ENCODE measurements around the gene KCNJ10.
"Not testable (repeated sequence)": the region's sequence is repeated elsewhere in the genome, so short reads cannot be mapped to it uniquely, and the experiment has no call there.

The KCNJ10 gene

DNA sequence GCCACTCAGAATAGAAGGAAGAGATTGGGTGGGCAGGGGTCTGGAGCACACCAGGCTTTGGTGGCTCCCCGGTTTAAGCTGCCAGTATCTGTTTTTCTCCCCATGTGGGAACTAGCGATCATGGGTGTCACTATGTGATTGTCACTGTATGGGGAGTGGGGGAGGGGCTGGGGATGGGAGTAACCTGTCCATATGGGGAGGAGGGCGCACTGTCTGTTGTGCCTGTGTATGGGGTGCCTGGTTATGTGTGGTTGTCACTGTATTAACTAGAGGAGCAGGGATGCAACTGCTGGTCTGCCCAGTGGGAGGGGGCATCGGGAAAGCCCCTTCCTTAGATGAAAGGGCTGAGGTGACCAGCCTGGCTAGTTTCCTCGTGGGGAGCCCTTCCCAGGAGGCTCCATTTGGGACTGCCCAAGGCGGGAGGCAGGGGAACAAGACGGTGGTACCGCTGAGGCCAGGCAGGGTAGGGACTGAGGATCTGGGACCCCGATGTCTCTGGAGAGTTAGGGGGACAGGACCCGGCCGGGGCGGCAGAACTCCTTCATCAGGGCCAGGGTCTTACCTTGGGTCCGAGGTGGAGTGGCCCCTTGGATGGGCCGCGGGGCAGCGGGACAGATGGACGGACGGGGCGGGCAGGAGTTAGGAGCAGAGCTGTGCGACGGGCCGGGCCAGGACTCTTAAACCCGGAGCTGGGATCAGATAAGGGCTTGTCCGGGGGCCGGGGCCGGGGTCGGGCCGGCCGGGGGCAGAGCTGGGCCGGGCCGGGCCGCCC lies at the start of gene KCNJ10:
Gene KCNJ10 (minus strand): TSS at position 701 of the 772 bp plus-strand sequence. CDS start 27,628 bp downstream, outside the sequence.
- Mint-ChIP-seq H3K27ac (no peak within 1 kb of the TSS), H3K9me3 (no peaks in the 10 kb centered on the region), H3K4me1 (peaks cover 25% of the 10 kb centered on the region), H3K4me3 (peak within 1 kb of the TSS; percentile 74), H3K36me3 (no peaks in the 10 kb centered on the region)
- no peak for DNase-seq (ENCODE audit: low spot score in 2 of 2)
- ATAC-seq: no peak

DNA sequence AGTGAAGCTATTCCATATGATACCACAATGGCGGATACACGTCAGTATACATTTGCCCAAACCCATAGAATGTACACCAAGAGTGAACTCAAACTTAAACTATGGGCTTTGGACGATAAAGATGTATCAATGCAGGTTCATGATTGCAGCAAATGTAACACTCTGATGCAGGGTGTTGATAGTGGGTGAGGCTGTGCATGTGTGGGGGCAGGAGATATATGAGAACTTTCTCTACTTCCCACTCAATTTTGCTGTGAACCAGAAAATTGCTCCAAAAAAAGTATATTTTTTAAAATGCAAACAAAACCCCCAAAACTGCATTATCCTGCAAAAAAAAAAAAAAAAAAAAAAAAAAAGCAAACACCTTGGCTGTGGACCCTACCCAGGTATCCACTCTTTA lies 49.0 kb upstream of the KCNJ10 start:
- H3K4me1 Mint-ChIP-seq: no peaks in the 10 kb centered on the region
- DNase-seq (ENCODE audit: low spot score in 2 of 2) (no peak), ATAC-seq (no peak)
- H3K9me3 Mint-ChIP-seq: no peaks in the 10 kb centered on the region
- no peak overlapping the region for H3K4me3 Mint-ChIP-seq
- H3K27ac Mint-ChIP-seq: no peak overlapping the region
- H3K36me3 Mint-ChIP-seq: no peaks in the 10 kb centered on the region

- Mint-ChIP-seq H3K9me3 (no peaks in the 10 kb centered on the region), H3K4me3 (no peak overlapping the region), H3K4me1 (no peaks in the 10 kb centered on the region), H3K36me3 (no peaks in the 10 kb centered on the region), H3K27ac (no peak overlapping the region)
- no peak for DNase-seq (ENCODE audit: low spot score in 2 of 2)
- ATAC-seq: no peak
Observed at GRCh38 chr1:160117709-160118183, 47.8 kb upstream of the KCNJ10 start.

DNA sequence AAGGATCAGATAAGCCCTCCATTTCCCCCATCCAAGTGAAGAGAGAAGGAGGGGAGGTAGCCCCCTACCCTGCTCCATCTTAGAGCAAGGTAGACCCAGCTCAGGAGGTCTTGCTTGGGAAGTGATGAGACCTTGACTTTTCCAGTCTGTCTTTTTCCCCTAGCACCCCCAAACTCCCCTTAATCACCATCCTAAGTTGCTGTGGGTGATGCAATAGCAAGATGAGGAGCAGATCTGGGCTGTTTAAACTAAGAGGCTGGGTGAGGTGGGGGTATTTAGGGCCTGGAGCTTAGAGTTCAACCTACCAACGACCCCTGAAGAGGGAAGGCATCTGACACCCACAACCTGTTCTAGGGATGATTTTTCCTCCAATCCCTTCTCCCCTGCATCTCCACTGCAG lies 47.3 kb upstream of the KCNJ10 start:
- Mint-ChIP-seq H3K4me3 (no peak overlapping the region), H3K4me1 (no peaks in the 10 kb centered on the region), H3K9me3 (no peaks in the 10 kb centered on the region), H3K27ac (no peak overlapping the region), H3K36me3 (no peaks in the 10 kb centered on the region)
- ATAC-seq (no peak), DNase-seq (ENCODE audit: low spot score in 2 of 2) (no peak)

DNA sequence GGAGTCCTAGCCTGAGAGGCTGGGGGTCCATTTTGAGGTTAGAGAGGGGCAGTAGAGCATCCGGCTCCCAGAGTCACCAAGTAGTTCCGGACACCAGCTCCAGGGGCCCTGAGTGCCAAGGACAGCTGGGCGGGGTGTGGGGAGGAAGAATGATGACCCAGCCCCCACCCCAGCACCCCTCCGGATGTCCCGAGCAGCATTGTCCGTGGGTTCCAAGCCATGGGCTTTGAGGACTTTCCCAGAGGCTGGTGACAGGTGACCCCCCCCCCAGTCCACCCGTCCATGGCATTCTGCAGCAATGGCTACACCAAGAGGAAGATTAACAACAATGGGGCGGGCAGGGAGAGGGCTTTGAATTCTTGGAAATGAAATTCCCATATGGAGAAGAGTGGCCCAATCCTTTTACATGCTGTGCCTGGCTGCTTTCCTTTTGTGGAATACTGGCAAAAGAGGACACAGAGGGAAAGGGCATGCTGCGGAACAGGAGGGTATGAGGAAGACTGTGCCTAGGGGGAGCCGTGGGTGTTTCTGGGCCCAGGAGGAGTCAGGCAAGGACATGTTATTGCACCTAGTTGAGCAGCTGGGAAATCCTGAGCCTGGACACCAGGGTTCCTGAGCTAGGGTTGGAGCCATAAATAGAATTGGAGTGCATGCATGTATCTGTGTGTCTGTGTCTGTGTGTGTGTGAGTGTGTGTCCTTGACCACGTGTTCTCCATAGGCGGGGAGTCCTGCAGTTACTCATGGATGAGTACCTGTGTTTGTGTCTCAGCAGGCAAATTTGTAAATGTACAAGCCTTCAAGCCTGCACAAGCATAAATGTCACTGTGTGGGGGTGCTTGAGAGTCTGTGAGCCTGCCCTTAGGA lies 46.6 kb upstream of the KCNJ10 start:
- Mint-ChIP-seq H3K36me3 (no peaks in the 10 kb centered on the region), H3K27ac (no peak overlapping the region), H3K9me3 (no peaks in the 10 kb centered on the region), H3K4me3 (no peak overlapping the region), H3K4me1 (no peaks in the 10 kb centered on the region)
- ATAC-seq (no peak), DNase-seq (ENCODE audit: low spot score in 2 of 2) (no peak)

DNA sequence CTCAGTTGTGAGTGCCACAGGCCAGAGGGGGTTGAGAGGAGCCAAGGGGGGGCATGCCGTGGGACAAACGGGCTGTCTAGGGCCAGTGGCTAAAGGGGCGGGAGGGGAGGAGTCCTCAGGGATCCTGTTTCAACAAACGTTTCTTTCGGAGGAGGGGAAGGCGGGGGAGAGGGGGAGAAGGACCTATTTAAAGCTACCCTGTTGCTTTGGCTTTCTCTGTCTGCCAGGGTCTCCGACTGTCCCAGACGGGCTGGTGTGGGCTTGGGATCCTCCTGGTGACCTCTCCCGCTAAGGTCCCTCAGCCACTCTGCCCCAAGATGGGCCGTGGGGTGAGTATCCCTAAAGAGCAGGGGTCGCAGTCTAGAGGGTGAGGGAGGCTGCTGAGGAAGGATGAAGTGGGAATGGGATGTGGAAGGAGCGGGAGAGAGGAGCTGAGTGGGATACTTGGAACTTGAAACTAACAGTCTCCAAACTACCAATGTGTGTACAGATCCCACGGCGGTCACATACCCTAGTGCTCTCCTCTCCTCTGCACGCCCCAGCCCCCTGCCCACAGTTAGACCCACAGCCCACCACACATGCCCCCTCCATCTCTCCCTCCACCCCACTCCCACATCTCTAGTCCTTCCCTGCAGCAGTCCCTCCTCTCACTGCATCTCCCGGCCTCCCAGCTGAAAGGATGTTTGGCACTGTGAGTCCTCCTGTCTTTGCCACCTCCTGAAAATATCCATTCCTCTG lies 45.8 kb upstream of the KCNJ10 start, which contains the start of gene ATP1A2:
Gene ATP1A2 (plus strand): TSS at position 215 of the 738 bp plus-strand sequence. CDS start 103 bp downstream, at position 318.
- no peaks in the 10 kb centered on the region for H3K4me1 Mint-ChIP-seq
- H3K36me3 Mint-ChIP-seq: no peaks in the 10 kb centered on the region
- no peaks in the 10 kb centered on the region for H3K9me3 Mint-ChIP-seq
- H3K27ac Mint-ChIP-seq: no peak within 1 kb of the TSS
- no peak within 1 kb of the TSS for H3K4me3 Mint-ChIP-seq
- DNase-seq (ENCODE audit: low spot score in 2 of 2) (no peak), ATAC-seq (no peak)

- Mint-ChIP-seq H3K36me3 (no peaks in the 10 kb centered on the region), H3K9me3 (no peaks in the 10 kb centered on the region), H3K27ac (no peak overlapping the region), H3K4me3 (no peak overlapping the region), H3K4me1 (no peaks in the 10 kb centered on the region)
- DNase-seq (ENCODE audit: low spot score in 2 of 2) (no peak), ATAC-seq (no peak)
Observed at GRCh38 chr1:160114085-160114484, 44.1 kb upstream of the KCNJ10 start.

DNA sequence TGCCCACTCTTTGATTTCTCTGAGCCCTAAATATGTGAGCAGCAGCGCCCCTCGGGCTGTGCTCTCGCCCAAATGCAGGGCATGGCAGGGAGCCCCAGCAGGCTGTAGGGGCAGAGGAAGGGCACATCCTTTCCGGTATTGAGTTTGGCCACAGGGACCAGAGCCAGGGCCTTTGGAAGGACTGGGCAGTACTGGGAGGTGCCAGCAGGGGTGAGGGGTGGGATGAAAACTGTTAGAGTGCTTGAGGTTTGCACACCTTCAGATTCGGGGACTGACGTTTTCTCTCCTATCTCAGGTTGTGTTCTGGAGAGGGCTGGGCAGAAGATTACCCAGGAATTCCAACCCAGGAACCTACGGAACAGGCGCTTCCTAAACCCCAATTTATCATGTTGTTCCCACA lies 43.4 kb upstream of the KCNJ10 start:
- H3K27ac Mint-ChIP-seq: no peak overlapping the region
- H3K4me1 Mint-ChIP-seq: no peaks in the 10 kb centered on the region
- ATAC-seq: peak; percentile 6
- no peak overlapping the region for H3K4me3 Mint-ChIP-seq
- H3K36me3 Mint-ChIP-seq: no peaks in the 10 kb centered on the region
- no peak for DNase-seq (ENCODE audit: low spot score in 2 of 2)
- H3K9me3 Mint-ChIP-seq: no peaks in the 10 kb centered on the region

DNA sequence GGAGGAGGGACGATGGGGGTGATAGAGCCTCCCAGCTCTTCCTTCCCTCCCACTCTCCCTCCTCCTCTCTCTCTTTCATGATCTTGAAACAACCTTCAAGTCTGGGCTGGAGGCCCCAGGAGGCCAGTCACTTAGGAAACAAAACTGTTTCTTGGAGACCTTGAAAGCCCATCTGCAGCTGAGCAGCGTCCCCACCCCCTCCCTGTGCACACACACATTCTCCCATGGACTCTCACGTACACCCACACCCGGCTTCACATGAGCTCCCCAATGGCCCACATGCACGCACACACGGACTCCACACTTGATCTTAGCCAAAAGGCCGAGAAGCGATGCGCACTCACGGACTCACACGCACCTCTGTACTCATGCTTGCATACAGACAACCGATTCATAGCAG lies 42.4 kb upstream of the KCNJ10 start:
- no peak overlapping the region for H3K4me3 Mint-ChIP-seq
- no peaks in the 10 kb centered on the region for H3K36me3 Mint-ChIP-seq
- DNase-seq (ENCODE audit: low spot score in 2 of 2): no peak
- H3K4me1 Mint-ChIP-seq: no peaks in the 10 kb centered on the region
- no peak overlapping the region for H3K27ac Mint-ChIP-seq
- ATAC-seq: no peak
- H3K9me3 Mint-ChIP-seq: no peaks in the 10 kb centered on the region

DNA sequence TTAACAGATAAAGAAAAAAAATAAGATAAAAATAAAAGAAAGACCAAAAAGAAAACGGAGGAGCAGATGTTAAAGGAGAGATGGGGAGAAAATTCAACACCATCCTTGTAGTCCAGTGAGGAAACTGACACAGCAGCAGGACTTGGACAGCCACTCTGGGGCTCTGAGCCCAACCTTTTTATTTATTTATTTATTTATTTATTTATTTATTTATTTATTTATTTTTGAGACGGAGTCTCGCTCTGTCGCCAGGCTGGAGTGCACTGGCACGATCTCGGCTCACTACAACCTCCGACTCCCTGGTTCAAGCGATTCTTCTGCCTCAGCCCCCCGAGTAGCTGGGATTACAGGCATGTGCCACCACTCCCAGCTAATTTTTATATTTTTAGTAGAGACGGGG lies 41.5 kb upstream of the KCNJ10 start:
- ATAC-seq; H3K27ac Mint-ChIP-seq; H3K36me3 Mint-ChIP-seq; H3K4me3 Mint-ChIP-seq; DNase-seq (ENCODE audit: low spot score in 2 of 2); H3K4me1 Mint-ChIP-seq; H3K9me3 Mint-ChIP-seq: not testable (repeated sequence)

GRCh38 chr1:160109686-160110085 lies 39.7 kb upstream of the KCNJ10 start:
- H3K36me3 Mint-ChIP-seq: no peaks in the 10 kb centered on the region
- no peaks in the 10 kb centered on the region for H3K9me3 Mint-ChIP-seq
- no peak overlapping the region for H3K4me3 Mint-ChIP-seq
- DNase-seq (ENCODE audit: low spot score in 2 of 2): no peak
- H3K27ac Mint-ChIP-seq: no peak overlapping the region
- no peaks in the 10 kb centered on the region for H3K4me1 Mint-ChIP-seq
- no peak for ATAC-seq

GRCh38 chr1:160108888-160109662 lies 39.1 kb upstream of the KCNJ10 start:
- Mint-ChIP-seq H3K36me3 (no peaks in the 10 kb centered on the region), H3K27ac (peak overlapping the region; percentile 81), H3K4me3 (no peak overlapping the region), H3K4me1 (no peaks in the 10 kb centered on the region), H3K9me3 (no peaks in the 10 kb centered on the region)
- peak; percentile 42 for ATAC-seq
- peak in 1 of 2 donors; percentile 63 for DNase-seq (ENCODE audit: low spot score in 2 of 2)

DNA sequence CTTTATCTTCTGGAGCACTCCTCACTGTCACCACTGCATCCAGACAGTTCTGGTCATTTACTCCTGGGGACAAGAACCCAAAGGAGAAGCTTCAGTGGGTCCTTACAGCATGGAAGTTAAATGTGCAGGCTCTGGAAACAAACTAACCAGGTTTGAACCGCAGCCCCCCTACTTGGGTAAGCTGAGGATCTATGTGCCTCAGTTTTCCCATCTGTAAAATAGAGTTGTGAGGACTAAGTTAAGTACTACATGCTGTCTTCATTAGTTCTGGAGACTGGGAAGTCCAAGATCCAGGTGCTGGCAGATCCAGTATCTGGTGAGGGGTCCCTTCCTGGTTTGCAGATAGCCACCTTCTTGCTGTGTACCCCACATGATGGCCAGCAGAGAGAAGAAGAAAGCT lies 37.6 kb upstream of the KCNJ10 start:
- ATAC-seq (no peak), DNase-seq (ENCODE audit: low spot score in 2 of 2) (no peak)
- H3K9me3 Mint-ChIP-seq: no peaks in the 10 kb centered on the region
- peaks cover 12% of the 10 kb centered on the region for H3K4me1 Mint-ChIP-seq
- H3K27ac Mint-ChIP-seq: no peak overlapping the region
- no peak overlapping the region for H3K4me3 Mint-ChIP-seq
- peaks cover 4% of the 10 kb centered on the region for H3K36me3 Mint-ChIP-seq

DNA sequence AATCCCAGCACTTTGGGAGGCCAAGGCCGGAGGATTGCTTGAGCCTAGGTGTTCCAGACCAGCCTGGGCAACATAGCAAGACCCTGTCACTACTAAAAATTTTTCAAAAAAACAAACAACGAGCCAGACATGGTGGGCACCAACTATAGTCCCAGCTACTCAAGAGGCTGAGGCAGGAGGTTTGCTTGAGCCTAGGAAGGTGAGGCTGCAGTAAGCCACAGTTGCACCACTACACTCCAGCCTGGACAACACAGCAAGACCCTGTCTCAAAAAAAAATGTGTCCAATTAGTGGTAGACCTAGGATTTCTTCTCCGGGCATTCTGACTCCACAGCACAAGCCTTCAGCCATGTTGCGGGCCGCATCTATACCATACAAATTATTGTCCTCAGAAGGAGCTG lies 35.2 kb upstream of the KCNJ10 start:
- Mint-ChIP-seq H3K9me3 (no peaks in the 10 kb centered on the region), H3K4me3 (no peak overlapping the region), H3K4me1 (peaks cover 24% of the 10 kb centered on the region), H3K36me3 (peaks cover 4% of the 10 kb centered on the region), H3K27ac (no peak overlapping the region)
- ATAC-seq (no peak), DNase-seq (ENCODE audit: low spot score in 2 of 2) (no peak)

Measured in stimulated activated effector memory CD8-positive, alpha-beta T cell treated with anti-CD3 and anti-CD28 coated beads, Interleukin-12 subunit alpha, Interleukin-12 subunit beta, amount 100 ng/mL, for 72 hours (primary cell).